Stimulated activated CD4-positive, alpha-beta T cell treated with anti-CD3 and anti-CD28 coated beads, Interleukin-4, amount 100 ng/mL, for 4 hours (primary cell): ENCODE results near the gene CACNA2D3.

Experiments
- DNase-seq, 2 experiments: peaks; one replicate each; pipeline ENCODE4 v3.0.0-alpha.2; 2020

Gene CACNA2D3

GRCh38 chr3:54649551-54649950 lies 527.2 kb downstream of the CACNA2D3 start:
- no peak for DNase-seq

GRCh38 chr3:54653456-54654195 lies 531.3 kb downstream of the CACNA2D3 start:
- no peak for DNase-seq

DNA sequence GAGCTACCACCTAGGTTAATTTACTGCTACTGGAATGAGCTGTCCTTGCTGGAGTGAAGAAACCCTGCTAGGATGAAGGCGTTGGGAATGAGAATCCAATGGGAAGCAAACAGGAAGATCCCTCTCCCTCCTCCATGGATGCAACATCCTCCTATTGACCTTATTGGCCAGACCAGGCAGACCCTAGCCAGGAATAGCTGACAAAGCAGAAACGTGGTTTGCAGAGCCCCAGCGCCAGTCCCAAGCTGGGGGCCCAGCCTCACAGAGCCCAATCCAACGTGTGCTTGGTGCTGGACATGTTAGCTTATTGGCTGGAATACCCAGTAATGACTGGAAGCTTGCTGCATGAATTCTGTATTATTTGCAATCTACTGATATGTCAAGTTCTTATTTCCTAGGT lies 532.4 kb downstream of the CACNA2D3 start:
- DNase-seq, result no peak

GRCh38 chr3:54659347-54659746 lies 537.0 kb downstream of the CACNA2D3 start:
- no peak for DNase-seq

- no peak for DNase-seq
These were observed 538.4 kb downstream of the CACNA2D3 start for GRCh38 chr3:54660714-54661132.

DNA sequence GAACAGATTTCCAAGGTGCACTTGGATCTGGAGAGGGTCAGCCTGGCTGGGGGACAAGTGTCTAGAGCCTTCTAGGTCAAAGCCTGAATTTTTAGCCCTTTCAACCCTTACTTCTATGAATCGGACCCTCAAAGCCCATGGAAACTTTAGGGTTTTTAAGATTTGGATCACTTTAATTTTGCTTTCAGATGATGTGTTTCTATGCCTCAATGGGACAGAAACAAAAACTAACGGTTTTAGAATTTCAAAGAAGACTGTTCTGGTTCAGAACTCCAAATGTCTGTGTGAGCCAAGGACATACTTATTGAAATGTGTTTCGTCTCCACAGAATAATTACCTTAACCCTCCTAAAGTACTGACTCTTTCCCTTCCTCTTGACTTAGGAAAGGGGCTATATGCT lies 538.8 kb downstream of the CACNA2D3 start:
- DNase-seq, result no peak

GRCh38 chr3:54663501-54664011 lies 541.2 kb downstream of the CACNA2D3 start:
- no peak for DNase-seq

DNA sequence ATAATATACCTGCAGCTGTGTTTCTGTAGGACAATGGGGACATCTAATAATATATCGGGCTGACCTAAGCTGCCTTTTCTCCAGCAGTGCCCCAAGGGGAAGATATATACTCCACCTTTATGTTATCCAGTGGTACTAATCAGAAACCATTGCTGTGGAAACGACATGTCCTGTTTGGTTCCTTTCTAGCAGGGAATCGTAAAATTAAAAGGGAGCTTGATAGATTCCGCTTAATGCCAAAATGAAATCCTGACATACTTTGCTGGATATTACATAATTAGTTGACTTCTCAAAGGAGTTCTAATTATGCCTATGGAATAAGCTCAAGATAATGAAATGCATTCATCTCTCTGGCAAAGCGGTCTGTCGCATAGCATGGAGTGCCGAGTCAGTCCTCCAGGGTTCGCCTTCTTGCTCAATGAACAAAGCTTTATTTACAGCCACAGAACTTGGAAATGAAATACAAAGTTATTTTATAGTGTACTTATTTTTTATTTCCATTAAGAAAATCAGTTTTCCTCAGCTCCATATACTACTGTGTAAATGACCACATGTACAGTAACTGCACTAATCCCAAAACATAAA lies 542.8 kb downstream of the CACNA2D3 start:
- DNase-seq, result no peak

DNA sequence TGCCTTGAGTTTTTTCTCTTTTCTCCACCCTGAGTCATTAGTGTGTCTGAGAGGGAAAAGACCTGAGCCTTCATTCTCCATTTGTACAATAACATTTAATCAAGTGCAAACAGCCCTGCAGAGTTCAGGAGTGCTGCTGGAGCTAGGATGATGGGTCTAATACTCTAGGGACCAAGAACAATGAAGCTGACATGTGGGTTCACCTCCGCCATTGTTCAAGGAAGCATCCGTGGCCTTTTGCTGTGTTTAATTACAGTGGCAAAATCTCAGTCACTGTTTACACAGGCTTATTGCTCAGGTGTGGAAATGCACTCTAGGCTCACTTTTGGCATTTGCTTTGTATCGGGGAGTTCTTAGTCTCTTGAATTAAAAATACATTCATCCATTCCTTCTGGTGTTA lies 545.9 kb downstream of the CACNA2D3 start:
- no peak for DNase-seq

DNA sequence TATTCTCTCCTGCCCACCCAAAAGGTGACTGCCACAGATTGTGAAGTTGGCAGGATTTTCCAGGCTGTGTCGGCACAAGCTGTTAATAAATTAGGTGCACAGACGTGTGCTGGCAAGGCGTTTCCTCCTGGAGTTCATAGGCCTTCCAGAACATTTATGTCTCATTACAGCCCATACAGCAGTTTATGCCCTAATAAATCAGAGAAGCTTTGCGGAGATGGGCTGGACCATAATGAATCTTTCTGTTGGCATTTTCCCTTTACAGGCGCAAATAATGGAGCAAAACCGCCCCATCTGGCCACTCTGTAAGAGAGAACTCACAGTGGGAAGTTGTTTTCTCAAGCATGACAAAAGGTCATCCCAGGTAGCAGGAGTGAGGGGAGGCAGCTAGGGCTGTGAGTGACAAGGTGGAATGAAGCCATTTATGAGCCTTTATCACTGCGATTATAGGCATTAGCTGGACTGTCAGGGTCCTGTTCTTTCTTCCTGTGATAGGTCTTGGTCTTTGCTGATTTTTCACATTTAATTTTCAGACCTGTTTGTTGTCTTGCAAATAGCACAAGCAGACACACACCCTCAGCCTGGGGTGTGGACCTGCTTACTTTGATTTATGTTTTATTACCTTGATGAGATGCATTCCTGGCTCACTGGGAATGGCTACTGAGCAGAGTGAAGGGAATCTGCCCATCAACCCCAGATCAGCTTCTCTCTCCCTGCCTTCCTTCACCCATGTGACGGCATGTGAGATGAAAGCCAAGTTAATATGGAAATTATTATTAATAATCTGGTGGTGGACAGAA lies 548.0 kb downstream of the CACNA2D3 start:
- no peak for DNase-seq

- no peak for DNase-seq
These were observed 549.2 kb downstream of the CACNA2D3 start for GRCh38 chr3:54671511-54671910.

- no peak for DNase-seq
These were observed 553.7 kb downstream of the CACNA2D3 start for GRCh38 chr3:54676087-54676486.

- no peak for DNase-seq
These were observed 559.4 kb downstream of the CACNA2D3 start for GRCh38 chr3:54681706-54682105.

GRCh38 chr3:54685213-54685612 lies 562.9 kb downstream of the CACNA2D3 start:
- DNase-seq, result no peak

DNA sequence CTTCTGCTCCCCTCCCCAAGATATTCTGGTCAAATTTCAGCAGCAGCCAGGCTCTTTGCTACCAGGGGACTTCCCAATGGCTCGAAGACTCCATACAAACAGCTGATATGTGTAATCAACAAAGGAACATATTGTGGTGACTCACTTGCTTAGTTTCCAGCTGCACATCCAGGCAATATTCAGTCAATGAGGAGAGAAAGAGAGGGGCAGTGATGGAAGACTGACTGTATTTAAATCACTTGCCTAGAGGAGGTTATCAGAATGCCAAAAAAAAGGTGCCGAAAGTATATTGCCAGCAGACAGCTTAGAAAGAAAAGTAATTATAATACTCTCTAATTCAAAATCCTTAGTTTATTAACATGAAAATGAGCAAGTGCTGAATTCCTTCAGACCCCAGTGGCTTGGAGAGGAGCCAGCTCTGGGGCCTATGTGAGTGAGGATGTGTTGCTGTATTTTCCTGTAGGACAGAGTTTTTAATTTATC lies 569.0 kb downstream of the CACNA2D3 start:
- no peak for DNase-seq

DNA sequence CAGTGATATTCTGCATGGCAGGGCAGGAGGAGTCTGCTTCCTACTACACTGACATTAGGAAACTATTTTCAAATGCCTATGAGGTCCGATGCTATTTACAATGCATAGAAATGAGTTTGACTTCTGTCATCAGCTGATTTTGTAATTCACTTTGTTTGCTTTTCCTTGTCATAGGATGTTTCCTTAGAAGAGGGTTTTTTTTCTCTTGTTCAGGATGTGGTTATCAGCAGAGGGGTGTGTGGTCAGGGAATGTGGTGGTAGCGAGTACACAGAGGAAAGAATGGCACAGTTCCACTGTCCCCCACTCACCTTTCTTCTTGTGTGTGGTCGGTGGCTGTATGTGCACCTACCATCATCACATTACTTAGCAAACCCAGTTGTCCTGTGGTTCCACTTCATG lies 574.0 kb downstream of the CACNA2D3 start:
- DNase-seq, result no peak

GRCh38 chr3:54698054-54698453 lies 575.7 kb downstream of the CACNA2D3 start:
- no peak for DNase-seq

DNA sequence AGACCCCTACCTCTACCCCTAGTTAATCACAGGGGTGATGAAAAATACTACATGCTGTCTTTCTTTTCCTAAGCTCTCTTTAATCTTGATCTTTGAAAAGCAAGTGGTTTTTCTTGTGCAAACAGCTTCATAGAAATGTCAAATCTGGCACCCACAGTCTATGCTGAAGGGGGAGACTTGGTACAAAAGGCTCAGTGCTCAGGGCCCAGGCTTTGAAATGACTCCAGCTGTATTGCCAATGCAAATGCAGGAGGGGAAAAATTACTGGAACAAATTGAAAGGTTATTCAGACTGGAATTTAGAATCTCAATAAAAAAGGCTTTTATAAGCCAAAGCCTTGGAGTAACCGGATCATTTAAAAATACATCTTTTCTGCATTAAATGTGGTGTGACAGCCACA lies 581.6 kb downstream of the CACNA2D3 start:
- no peak for DNase-seq

DNA sequence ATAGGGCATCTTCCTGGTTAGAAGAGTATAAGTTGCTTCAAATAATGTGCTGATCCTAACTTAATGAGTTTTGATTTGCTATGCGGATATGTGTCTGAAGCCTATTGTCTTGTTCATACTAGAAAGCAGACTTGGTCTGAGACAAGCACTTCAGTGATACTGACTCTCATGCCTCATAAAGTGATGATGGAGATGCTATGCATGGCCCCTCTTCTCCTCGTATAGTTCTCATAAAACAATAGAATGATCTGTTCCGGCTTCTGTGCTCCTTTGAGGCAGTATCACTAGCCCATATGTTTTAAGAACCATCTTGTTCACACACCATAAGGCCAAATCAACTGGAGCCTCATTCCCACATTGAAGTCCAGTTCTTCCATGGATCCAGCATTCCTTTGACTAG lies 583.4 kb downstream of the CACNA2D3 start:
- DNase-seq, result no peak

GRCh38 chr3:54706738-54707137 lies 584.4 kb downstream of the CACNA2D3 start:
- no peak for DNase-seq

GRCh38 chr3:54709785-54710184 lies 587.4 kb downstream of the CACNA2D3 start:
- no peak for DNase-seq

DNA sequence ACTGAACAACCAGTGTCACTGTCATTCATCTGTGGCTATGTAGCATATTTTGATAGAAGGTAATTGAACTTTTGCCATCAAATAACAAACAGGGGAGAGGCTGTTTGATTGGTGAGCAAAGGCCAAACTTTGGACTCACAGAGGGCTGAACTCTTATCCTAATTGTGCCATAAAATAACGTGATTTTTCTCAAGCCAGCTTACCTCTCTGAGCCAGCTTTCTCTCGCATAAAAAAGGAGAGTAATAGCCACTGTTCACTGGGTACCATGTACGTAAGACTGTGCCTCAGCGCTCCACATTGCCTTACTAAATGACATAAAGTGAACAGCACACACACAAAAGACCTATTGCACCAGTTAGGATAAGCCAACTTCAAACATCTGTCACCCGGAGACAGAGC lies 588.6 kb downstream of the CACNA2D3 start:
- no peak for DNase-seq

DNA sequence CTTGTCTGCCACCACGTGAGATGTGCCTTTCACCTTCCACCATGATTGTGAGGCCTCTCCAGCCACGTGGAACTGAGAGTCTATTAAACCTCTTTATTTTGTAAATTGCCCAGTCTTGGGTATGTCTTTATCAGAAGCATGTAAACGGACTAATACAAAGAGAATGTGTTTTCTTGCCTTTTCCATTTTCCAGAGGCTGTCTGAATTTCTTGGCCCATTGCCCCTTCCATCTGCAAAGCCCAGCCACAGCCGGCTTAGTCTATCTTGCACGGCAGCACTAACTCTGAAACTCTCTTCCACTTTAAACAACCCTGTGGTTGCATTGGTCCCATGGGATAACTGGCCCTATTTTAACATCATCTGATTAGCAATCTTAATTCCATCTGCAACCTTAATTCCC lies 590.2 kb downstream of the CACNA2D3 start:
- no peak for DNase-seq

DNA sequence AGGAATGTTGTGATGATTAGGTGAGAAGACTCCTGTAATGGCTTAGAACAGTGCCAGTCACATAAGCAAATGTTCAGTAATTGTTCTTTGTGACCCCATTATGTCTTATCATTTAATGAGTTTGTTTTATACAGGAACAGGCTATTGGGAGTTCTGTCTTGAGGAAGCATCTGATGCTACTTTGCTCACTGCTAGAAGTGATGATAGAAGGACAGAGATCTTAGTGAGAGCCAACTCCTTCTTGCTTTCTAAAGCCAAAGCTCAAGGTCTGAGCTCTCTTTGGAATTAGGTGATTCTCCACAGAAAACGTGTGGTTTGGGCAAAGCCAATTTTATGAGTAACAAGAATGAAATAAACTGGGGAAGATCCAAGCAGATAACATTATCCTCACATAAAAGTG lies 590.7 kb downstream of the CACNA2D3 start:
- DNase-seq, result no peak
